CD14-positive monocyte (primary cell): ENCODE results near the gene AMZ1. TPM values are rescaled to one million over a fixed set of nuclear protein-coding genes. Genes with fewer than 3 reads are reported as not detected.
A peak's percentile ranks its signal among the peaks of the same experiment; 100 is the strongest.

Experiments used
- DNase-seq, 3 donors: peaks; one replicate each; pipeline ENCODE4 v3.0.0-alpha.2; 2011 to 2022
- H2AFZ ChIP-seq: 2 replicates; pipeline ENCODE4 v1.6.0; 2012; ENCODE audit warnings: mild to moderate bottlenecking, low read depth, low read length, inconsistent platforms; ENCODE audit not compliant: insufficient read depth, poor library complexity, severe bottlenecking
- H3K27ac ChIP-seq, 2 donors: 1 replicate in 1 of 2; 2 replicates in 1 of 2; pipeline ENCODE4 v1.5.1; 2012 to 2013; ENCODE audit warnings: low read length in 2 of 2, control low read depth in 1 of 2, inconsistent platforms in 1 of 2, low read depth in 1 of 2, mild to moderate bottlenecking in 1 of 2
- H3K27me3 ChIP-seq, 2 donors: one replicate each; pipeline versions ENCODE4 v1.6.0 to v1.6.1; 2011 to 2013; ENCODE audit warnings: low read length in 2 of 2; ENCODE audit not compliant: control insufficient read depth in 2 of 2, insufficient read depth in 2 of 2
- H3K36me3 ChIP-seq, 2 donors: replicated peaks in 1 of 2; 1 replicate in 1 of 2; 2 replicates in 1 of 2; pipeline versions ENCODE4 v1.5.1 to v1.6.1; 2012 to 2013; ENCODE audit warnings: low read length in 2 of 2, control low read depth in 1 of 2, inconsistent platforms in 1 of 2, mild to moderate bottlenecking in 1 of 2; ENCODE audit not compliant: insufficient read depth in 2 of 2, control insufficient read depth in 1 of 2
- H3K4me1 ChIP-seq, 2 donors: 1 replicate in 1 of 2; 2 replicates in 1 of 2; pipeline versions ENCODE4 v1.5.1 to v1.6.1; 2012 to 2013; ENCODE audit warnings: low read length in 2 of 2, control low read depth in 1 of 2, inconsistent platforms in 1 of 2, mild to moderate bottlenecking in 1 of 2, moderate library complexity in 1 of 2; ENCODE audit not compliant: insufficient read depth in 2 of 2, control insufficient read depth in 1 of 2
- H3K4me2 ChIP-seq: replicated peaks from 2 replicates; pipeline ENCODE3; 2012; ENCODE audit warnings: low read length, moderate library complexity, mild to moderate bottlenecking; ENCODE audit not compliant: poor library complexity, severe bottlenecking; ENCODE audit errors: extremely low read depth
- H3K4me3 ChIP-seq, 3 experiments: fragments of 200-600 bp in 1 of 3; sonication (generic) in 1 of 3; replicated peaks in 1 of 3; 1 replicate in 2 of 3; 2 replicates in 1 of 3; pipeline ENCODE4 v1.5.1; 2011 to 2013; ENCODE audit warnings: low read length in 3 of 3, mild to moderate bottlenecking in 3 of 3, control low read depth in 2 of 3, low read depth in 2 of 3, inconsistent platforms in 1 of 3, moderate library complexity in 1 of 3
- H3K79me2 ChIP-seq: 2 replicates; pipeline ENCODE4 v1.6.0; 2012; ENCODE audit warnings: mild to moderate bottlenecking, control low read depth, inconsistent platforms, low read length, moderate library complexity; ENCODE audit not compliant: insufficient read depth
- H3K9ac ChIP-seq: 2 replicates; pipeline ENCODE4 v1.6.0; 2017; ENCODE audit warnings: low read length, mild to moderate bottlenecking; ENCODE audit not compliant: insufficient read depth, poor library complexity, severe bottlenecking
- H3K9me3 ChIP-seq, 2 donors: replicated peaks in 1 of 2; 1 replicate in 1 of 2; 2 replicates in 1 of 2; pipeline versions ENCODE4 v1.5.1 to v1.6.1; 2012 to 2013; ENCODE audit warnings: low read length in 2 of 2, control low read depth in 1 of 2; ENCODE audit not compliant: control insufficient read depth in 1 of 2, insufficient read depth in 1 of 2
- H4K20me1 ChIP-seq: 2 replicates; pipeline ENCODE4 v1.6.0; 2012; ENCODE audit warnings: mild to moderate bottlenecking, low read length, control low read depth, moderate library complexity; ENCODE audit not compliant: insufficient read depth
- H3K27ac Mint-ChIP-seq, 7 donors: one replicate each; pipeline ENCODE4 v1.8.0; 2020; ENCODE audit warnings: mild to moderate bottlenecking in 7 of 7, mixed read lengths in 7 of 7, moderate library complexity in 6 of 7, inconsistent platforms in 2 of 7
- H3K27me3 Mint-ChIP-seq, 3 donors: one replicate each; pipeline ENCODE4 v1.8.0; 2021 to 2022; ENCODE audit warnings: low read depth in 3 of 3, mild to moderate bottlenecking in 3 of 3, mixed read lengths in 3 of 3, moderate library complexity in 3 of 3, inconsistent platforms in 1 of 3
- H3K36me3 Mint-ChIP-seq, 2 donors: one replicate each; pipeline ENCODE4 v1.8.0; 2020; ENCODE audit warnings: mixed read lengths in 2 of 2, inconsistent platforms in 1 of 2, mild to moderate bottlenecking in 1 of 2
- H3K4me1 Mint-ChIP-seq: one replicate; pipeline ENCODE4 v1.8.0; 2020; ENCODE audit warnings: mild to moderate bottlenecking, mixed read lengths
- H3K4me3 Mint-ChIP-seq, 2 donors: one replicate each; pipeline ENCODE4 v1.8.0; 2020; ENCODE audit warnings: mild to moderate bottlenecking in 2 of 2, mixed read lengths in 2 of 2, moderate library complexity in 1 of 2
- H3K9me3 Mint-ChIP-seq, 7 donors: one replicate each; pipeline ENCODE4 v1.8.0; 2020 to 2022; ENCODE audit warnings: mixed read lengths in 7 of 7, mild to moderate bottlenecking in 6 of 7, moderate library complexity in 6 of 7, inconsistent platforms in 2 of 7
- CTCF ChIP-seq: fragments of 200-600 bp; IDR thresholded peaks from one replicate; pipeline ENCODE4 v1.8.0; 2022; ENCODE audit warnings: antibody characterized with exemption, mild to moderate bottlenecking
- WGBS: methylation state at CpG from one replicate; pipeline ENCODE4 v1.1.5; 2013; ENCODE audit warnings: missing lambda C conversion rate; ENCODE audit not compliant: insufficient coverage; 5-methylcytosine and 5-hydroxymethylcytosine counted together
- intact Hi-C, 2 donors: fragments of 100-400 bp; cut with micrococcal nuclease; formaldehyde crosslinking; loops; one replicate each; pipeline versions ENCODE4 v1.15.0 to v1.15.1; 2023
- polyA plus RNA-seq, 3 donors: library from polyadenylated mRNA; depleted of rRNA in 1 of 3; unstranded in 2 of 3; stranded (reverse) in 1 of 3; fragments of 300-500 nt in 2 of 3; fragments of >200 nt in 1 of 3; fragmentation: Illumina TruSeq in 2 of 3; gene quantifications; 1 replicate in 2 of 3; 2 replicates in 1 of 3; pipeline ENCODE4 v1.2.3, GENCODE V29; 2012 to 2021

Gene AMZ1
- polyA plus RNA-seq, 3 donors, result 0.09 to 0.25 (median 0.14) TPM

- intact Hi-C loops, result loop anchor here (5.0 kb wide), 1 partner anchor 228 kb away; no protein-coding TSS in a partner anchor
- Histone ChIP-seq H3K4me1 (peaks cover 3 to 4% of the 10 kb centered on the region in 2 donors), H3K4me3 (no peak overlapping the region), H3K27me3 (peaks cover 0 to 4% of the 10 kb centered on the region in 2 donors), H3K79me2 (no peaks in the 10 kb centered on the region), H3K36me3 (no peaks in the 10 kb centered on the region), H2AFZ (no peak overlapping the region), H4K20me1 (no peaks in the 10 kb centered on the region), H3K4me2 (no peak overlapping the region), H3K9ac (no peak overlapping the region), H3K27ac (no peak overlapping the region), H3K9me3 (peaks cover 0 to 4% of the 10 kb centered on the region in 2 donors)
- DNase-seq, result no peak
- 87% methylated on average over 10 of the region's 13 CpGs for WGBS
- Mint-ChIP-seq H3K27ac (peak overlapping the region in 1 of 7 donors; percentile 12), H3K4me1 (peaks cover 2% of the 10 kb centered on the region), H3K9me3 (peaks cover 0 to 5% (median 3%) of the 10 kb centered on the region in 7 donors), H3K36me3 (no peaks in the 10 kb centered on the region), H3K27me3 (peaks cover 6 to 34% (median 13%) of the 10 kb centered on the region in 3 donors), H3K4me3 (no peak overlapping the region)
- no peak for TF ChIP-seq CTCF
Observed at GRCh38 chr7:2680256-2680655, 7.7 kb upstream of the AMZ1 start.

- Mint-ChIP-seq H3K4me1 (peaks cover 2% of the 10 kb centered on the region), H3K27me3 (peaks cover 12 to 41% (median 14%) of the 10 kb centered on the region in 3 donors), H3K36me3 (no peaks in the 10 kb centered on the region), H3K4me3 (no peak overlapping the region), H3K27ac (no peak overlapping the region), H3K9me3 (peaks cover 0 to 2% (median 0%) of the 10 kb centered on the region in 7 donors)
- Histone ChIP-seq H3K4me2 (no peak overlapping the region), H3K9me3 (no peaks in the 10 kb centered on the region), H3K4me1 (peaks cover 3 to 4% of the 10 kb centered on the region in 2 donors), H4K20me1 (no peaks in the 10 kb centered on the region), H3K4me3 (no peak overlapping the region), H3K27ac (no peak overlapping the region), H3K36me3 (no peaks in the 10 kb centered on the region), H3K27me3 (peaks cover 0 to 7% of the 10 kb centered on the region in 2 donors), H3K9ac (no peak overlapping the region), H3K79me2 (no peaks in the 10 kb centered on the region), H2AFZ (no peak overlapping the region)
- peak; percentile 69 to 77 (median 73) for DNase-seq
- WGBS, result 51% methylated on average over 21 of the region's 27 CpGs
- TF ChIP-seq CTCF, result peak; percentile 81
- intact Hi-C loops, result loop anchor here (5.0 kb wide), 1 partner anchor 229 kb away; no protein-coding TSS in a partner anchor
Observed at GRCh38 chr7:2680792-2681490, 7.1 kb upstream of the AMZ1 start.
